ENCODE measurements around the gene INSRR. TPM values are rescaled to one million over a fixed set of nuclear protein-coding genes. Genes with fewer than 3 reads are reported as not detected.
A peak's percentile ranks its signal among the peaks of the same experiment; 100 is the strongest.

Gene INSRR
- total and polyA plus RNA-seq, 9 of the 15 experiments (the other 6 are each of a cell fraction or from before 2014, with no cell fraction given) = 0.03 to 0.18 (median 0.06) TPM; not detected in 3

- H3K27ac ChIP-seq (ENCODE audit: extremely low read depth, low read depth, low read length) = no peak overlapping the region
- TF ChIP-seq HNRNPH1 (optimal IDR thresholded peaks at IDR 0.05; ENCODE audit: low read depth, low read length) (no peak), HDAC6 (IDR thresholded peaks at IDR 0.05; ENCODE audit: low read depth, low read length) (no peak), ATF1 (CRISPR knock-in tag; IDR thresholded peaks at IDR 0.05) (no peak), ATF1 (tag; IDR thresholded peaks at IDR 0.05) (no peak), ZNF589 (CRISPR knock-in tag; IDR thresholded peaks at IDR 0.05; ENCODE audit: low read depth) (no peak), MEIS2 (IDR thresholded peaks at IDR 0.05; ENCODE audit: partially characterized antibody) (peak; percentile 57), NFIC (IDR thresholded peaks at IDR 0.05) (peak; percentile 67), ZNF316 (IDR thresholded peaks at IDR 0.05) (no peak), REST (IDR thresholded peaks at IDR 0.05; ENCODE audit: borderline replicate concordance) (no peak), REST (CRISPR knock-in tag; IDR thresholded peaks at IDR 0.05; ENCODE audit: low read depth) (no peak), KDM1A (IDR thresholded peaks at IDR 0.05) (peak in 1 of 2 experiments; percentile 21; a peak in 1 of 4 replicates), ETS1 (conservative IDR thresholded peaks at IDR 0.05; ENCODE audit: control insufficient read depth, low read depth, low read length) (0 out of 2 replicates have a peak, but pooled peaks have one; percentile 18), KLF6 (CRISPR knock-in tag; IDR thresholded peaks at IDR 0.05; ENCODE audit: borderline replicate concordance) (no peak), ZFP36 (IDR thresholded peaks at IDR 0.05; ENCODE audit: low read depth, low read length, partially characterized antibody) (peak; percentile 56)
Measured at GRCh38 chr1:156899956-156900718, 41.2 kb upstream of the INSRR start.

More at GRCh38 chr1:156899956-156900718, 41.2 kb upstream of the INSRR start:
- Histone ChIP-seq H3K4me2 (ENCODE audit: insufficient read depth, low read length) (no peak overlapping the region), H3K4me3 (no peak overlapping the region), H2AFZ (ENCODE audit: low read depth, low read length) (0 out of 2 replicates have a peak overlapping the region, but pooled peaks have one; percentile 36), H4K20me1 (replicated peaks; ENCODE audit: control insufficient read depth, insufficient read depth, low read length) (no peaks in the 10 kb centered on the region), H3K27me3 (ENCODE audit: control insufficient read depth in 2 of 2, insufficient read depth in 2 of 2, low read length in 2 of 2) (no peaks in the 10 kb centered on the region), H3K9me3 (replicated peaks; ENCODE audit: control insufficient read depth, insufficient read depth, low read depth, low read length) (no peaks in the 10 kb centered on the region), H3K9me1 (ENCODE audit: control insufficient read depth, insufficient read depth, low read length) (no peaks in the 10 kb centered on the region), H3K36me3 (ENCODE audit: control insufficient read depth, insufficient read depth, low read length) (no peaks in the 10 kb centered on the region), H3K4me1 (replicated peaks in 1 of 2; ENCODE audit: control insufficient read depth in 2 of 2, insufficient read depth in 2 of 2, low read length in 2 of 2) (peaks cover 24 to 48% of the 10 kb centered on the region in 2 experiments), H3K9ac (ENCODE audit: insufficient read depth in 1 of 2, low read depth in 2 of 2, low read length in 2 of 2) (peak overlapping the region in 1 of 2 experiments; percentile 49; a peak in 1 of 4 replicates), H3K79me2 (ENCODE audit: control insufficient read depth, insufficient read depth, low read length) (no peaks in the 10 kb centered on the region)
- FAIRE-seq (peak; percentile 49), DNase-seq (ENCODE audit: extremely low read depth in 1 of 4, low spot score in 3 of 4) (peak in 2 of 4 experiments; percentile 53 to 59), ATAC-seq (peak; percentile 49)
- BruUV-seq (replicated peaks) = no TSS peak
- POLR2A ChIA-PET = interaction anchor here (0.6 to 1.8 kb wide), 7 partner anchors 10 to 211 kb away, joined by 3 to 7 read pairs (median 6); no protein-coding TSS in a partner anchor
- WGBS (ENCODE audit: insufficient coverage, low coverage, missing lambda C conversion rate) = 22% methylated on average over 10 of the region's 12 CpGs
- intact Hi-C loops (cut with micrococcal nuclease) = no loop called here
- in situ Hi-C loops (cut with MboI) = no loop called here
- CTCF ChIA-PET (ENCODE audit: low intra/inter-chr PET ratio) = no interaction called here

Data from K562 (cell line).